Keratinocyte (primary cell): Measurements from ENCODE around the gene WDR27.

ENCODE experiments used
- CTCF ChIP-seq, 3 experiments: IDR thresholded peaks in 1 of 3; conservative IDR thresholded peaks in 1 of 3; optimal IDR thresholded peaks in 1 of 3; 2 replicates in 2 of 3; 3 replicates in 1 of 3; pipeline versions ENCODE3 to v1.5.1; 2011; ENCODE audit warnings: low read length in 3 of 3, mild to moderate bottlenecking in 3 of 3, moderate library complexity in 2 of 3, control low read depth in 1 of 3, inconsistent platforms in 1 of 3; ENCODE audit not compliant: insufficient read depth in 2 of 3; ENCODE audit errors: extremely low read depth in 1 of 3
- EZH2 ChIP-seq: IDR thresholded peaks from one replicate; pipeline ENCODE4 v1.6.1; 2012; ENCODE audit warnings: inconsistent platforms, mild to moderate bottlenecking, low read length, moderate library complexity

GRCh38 chr6:169566319-169566718 is 135.5 kb downstream of the WDR27 start:
- TF ChIP-seq CTCF (optimal IDR thresholded peaks at IDR 0.05 in 1 of 3, IDR thresholded peaks at IDR 0.05 in 1 of 3, conservative IDR thresholded peaks at IDR 0.05 in 1 of 3; ENCODE audit: extremely low read depth in 1 of 3, insufficient read depth in 2 of 3, low read length in 3 of 3) = no peak
- no peak for TF ChIP-seq EZH2
